ENCODE data around the gene ARHGAP5. TPM values are rescaled to one million over a fixed set of nuclear protein-coding genes. Genes with fewer than 3 reads are reported as not detected.
A peak's percentile ranks its signal among the peaks of the same experiment; 100 is the strongest.

ARHGAP5 gene
- polyA plus RNA-seq, 3 donors: 2.5 to 6.3 (median 4.3) TPM

DNA sequence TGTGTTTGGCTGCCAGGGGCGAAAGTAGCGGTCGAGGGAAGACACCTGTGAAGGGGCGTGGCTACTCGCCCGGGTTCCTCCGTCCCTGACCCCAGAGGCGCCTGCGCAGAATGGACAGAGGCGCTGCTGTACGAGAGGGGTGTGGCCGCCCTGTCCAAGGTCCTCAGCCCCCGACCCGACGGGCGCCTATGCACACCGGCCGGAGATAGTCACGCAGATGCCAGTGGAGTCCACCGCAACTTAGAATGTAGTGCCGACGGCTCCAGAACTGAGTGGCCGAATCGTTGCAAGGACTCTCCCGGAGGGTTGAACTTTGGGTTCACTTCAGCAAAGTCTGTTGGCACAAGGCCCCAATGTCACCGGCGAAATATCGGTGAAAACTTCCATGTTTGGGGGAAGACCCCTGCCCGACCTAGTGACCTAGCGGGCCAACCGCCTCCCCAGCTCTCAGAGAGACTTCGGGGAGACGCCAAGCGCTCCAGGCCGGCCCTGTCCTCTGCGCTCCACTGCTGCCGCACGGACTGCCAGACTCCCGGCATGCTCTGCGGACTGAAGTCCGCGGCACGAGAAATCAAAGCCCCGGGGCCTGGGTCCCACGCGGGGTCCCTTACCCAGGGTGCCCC, 124.2 kb downstream of the ARHGAP5 start:
- TF ChIP-seq, protein P1, sequence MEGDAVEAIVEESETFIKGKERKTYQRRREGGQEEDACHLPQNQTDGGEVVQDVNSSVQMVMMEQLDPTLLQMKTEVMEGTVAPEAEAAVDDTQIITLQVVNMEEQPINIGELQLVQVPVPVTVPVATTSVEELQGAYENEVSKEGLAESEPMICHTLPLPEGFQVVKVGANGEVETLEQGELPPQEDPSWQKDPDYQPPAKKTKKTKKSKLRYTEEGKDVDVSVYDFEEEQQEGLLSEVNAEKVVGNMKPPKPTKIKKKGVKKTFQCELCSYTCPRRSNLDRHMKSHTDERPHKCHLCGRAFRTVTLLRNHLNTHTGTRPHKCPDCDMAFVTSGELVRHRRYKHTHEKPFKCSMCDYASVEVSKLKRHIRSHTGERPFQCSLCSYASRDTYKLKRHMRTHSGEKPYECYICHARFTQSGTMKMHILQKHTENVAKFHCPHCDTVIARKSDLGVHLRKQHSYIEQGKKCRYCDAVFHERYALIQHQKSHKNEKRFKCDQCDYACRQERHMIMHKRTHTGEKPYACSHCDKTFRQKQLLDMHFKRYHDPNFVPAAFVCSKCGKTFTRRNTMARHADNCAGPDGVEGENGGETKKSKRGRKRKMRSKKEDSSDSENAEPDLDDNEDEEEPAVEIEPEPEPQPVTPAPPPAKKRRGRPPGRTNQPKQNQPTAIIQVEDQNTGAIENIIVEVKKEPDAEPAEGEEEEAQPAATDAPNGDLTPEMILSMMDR (IDR thresholded peaks at IDR 0.05): no peak
- peak overlapping the region; percentile 90 for H3K4me2 ChIP-seq (replicated peaks; ENCODE audit: extremely low read depth, low read length, poor library complexity, severe bottlenecking)
- no peaks in the 10 kb centered on the region for H3K36me3 ChIP-seq (replicated peaks in 1 of 2; ENCODE audit: control insufficient read depth in 1 of 2, insufficient read depth in 2 of 2, low read length in 2 of 2)
- under 1% methylated on average over 46 of the region's 46 CpGs for WGBS (ENCODE audit: insufficient coverage)
- Mint-ChIP-seq H3K4me1 (peaks cover 48% of the 10 kb centered on the region), H3K9me3 (peaks cover 0 to 4% (median 0%) of the 10 kb centered on the region in 7 donors), H3K4me3 (peak overlapping the region; percentile 87 to 96), H3K27ac (peak overlapping the region in 4 of 7 donors; percentile 18 to 82 (median 34)), H3K36me3 (peaks cover 0 to 2% of the 10 kb centered on the region in 2 donors), H3K27me3 (ENCODE audit: low read depth in 3 of 3) (peaks cover 33 to 46% (median 34%) of the 10 kb centered on the region in 3 donors)
- H3K27me3 ChIP-seq (ENCODE audit: control insufficient read depth in 2 of 2, insufficient read depth in 2 of 2, low read length in 2 of 2): peaks cover 25 to 32% of the 10 kb centered on the region in 2 donors
- H3K79me2 ChIP-seq (ENCODE audit: insufficient read depth, low read length): no peaks in the 10 kb centered on the region
- peak overlapping the region; percentile 52 for H3K9ac ChIP-seq (ENCODE audit: insufficient read depth, low read length, poor library complexity, severe bottlenecking)
- DNase-seq: peak in 1 of 3 donors; percentile 39
- H2AFZ ChIP-seq (ENCODE audit: insufficient read depth, low read depth, low read length, poor library complexity, severe bottlenecking): peak overlapping the region; percentile 92
- peaks cover 44 to 53% of the 10 kb centered on the region in 2 donors for H3K4me1 ChIP-seq (ENCODE audit: control insufficient read depth in 1 of 2, insufficient read depth in 2 of 2, low read length in 2 of 2)
- intact Hi-C loops (cut with micrococcal nuclease): no loop called here
- H3K4me3 ChIP-seq (replicated peaks in 1 of 3; ENCODE audit: low read depth in 2 of 3, low read length in 3 of 3): peak overlapping the region; percentile 44 to 87 (median 63)
- H3K9me3 ChIP-seq (replicated peaks in 1 of 2; ENCODE audit: control insufficient read depth in 1 of 2, insufficient read depth in 1 of 2, low read length in 2 of 2): peaks cover 0 to 12% of the 10 kb centered on the region in 2 donors
- no peak overlapping the region for H3K27ac ChIP-seq (ENCODE audit: low read depth in 1 of 2, low read length in 2 of 2)
- H4K20me1 ChIP-seq (ENCODE audit: insufficient read depth, low read length): no peaks in the 10 kb centered on the region

DNA sequence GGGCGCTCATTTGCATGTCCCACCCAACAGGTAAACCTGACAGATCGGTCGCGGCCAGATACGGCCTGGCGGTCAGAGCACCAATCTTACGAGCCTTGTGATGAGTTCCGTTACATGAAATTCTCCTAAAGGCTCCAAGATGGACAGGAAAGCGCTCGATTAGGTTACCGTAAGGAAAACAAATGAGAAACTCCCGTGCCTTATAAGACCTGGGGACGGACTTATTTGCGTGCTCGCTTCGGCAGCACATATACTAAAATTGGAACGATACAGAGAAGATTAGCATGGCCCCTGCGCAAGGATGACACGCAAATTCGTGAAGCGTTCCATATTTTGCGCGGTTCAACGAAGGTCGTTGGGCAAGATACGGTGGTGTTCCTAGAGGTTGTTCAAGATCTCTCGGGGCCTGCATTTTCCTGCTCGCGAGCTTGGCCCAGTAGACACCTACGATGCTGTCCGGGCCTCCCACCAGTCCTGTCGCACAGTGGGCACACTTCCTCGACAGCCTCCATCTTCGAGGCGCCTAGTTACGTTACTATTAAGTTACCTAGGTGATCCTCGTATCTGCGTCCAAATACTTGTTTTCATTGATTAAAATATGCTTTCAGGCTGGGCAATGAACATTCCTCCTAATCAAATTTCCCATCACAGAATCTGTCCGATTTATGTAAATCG, 124.8 kb downstream of the ARHGAP5 start, which contains the start of gene RNU6-7:
RNU6-7 (plus strand) TSS at position 230 of the 675 bp plus-strand sequence.
- no peaks in the 10 kb centered on the region for H3K79me2 ChIP-seq (ENCODE audit: insufficient read depth, low read length)
- DNase-seq: no peak
- peaks cover 0 to 2% of the 10 kb centered on the region in 2 donors for H3K36me3 Mint-ChIP-seq
- H3K9ac ChIP-seq (ENCODE audit: insufficient read depth, low read length, poor library complexity, severe bottlenecking): peak within 1 kb of the TSS; percentile 52
- no peak within 1 kb of the TSS for H3K27ac ChIP-seq (ENCODE audit: low read depth in 1 of 2, low read length in 2 of 2)
- intact Hi-C loops (cut with micrococcal nuclease): no loop called here
- under 1% methylated on average over 36 of the region's 40 CpGs for WGBS (ENCODE audit: insufficient coverage)
- no peaks in the 10 kb centered on the region for H4K20me1 ChIP-seq (ENCODE audit: insufficient read depth, low read length)
- H3K27me3 Mint-ChIP-seq (ENCODE audit: low read depth in 3 of 3): peaks cover 32 to 48% (median 36%) of the 10 kb centered on the region in 3 donors
- peaks cover 25 to 32% of the 10 kb centered on the region in 2 donors for H3K27me3 ChIP-seq (ENCODE audit: control insufficient read depth in 2 of 2, insufficient read depth in 2 of 2, low read length in 2 of 2)
- peak within 1 kb of the TSS; percentile 90 for H3K4me2 ChIP-seq (replicated peaks; ENCODE audit: extremely low read depth, low read length, poor library complexity, severe bottlenecking)
- H3K36me3 ChIP-seq (replicated peaks in 1 of 2; ENCODE audit: control insufficient read depth in 1 of 2, insufficient read depth in 2 of 2, low read length in 2 of 2): no peaks in the 10 kb centered on the region
- H3K4me1 Mint-ChIP-seq: peaks cover 54% of the 10 kb centered on the region
- peaks cover 0 to 4% (median 0%) of the 10 kb centered on the region in 7 donors for H3K9me3 Mint-ChIP-seq
- H3K4me1 ChIP-seq (ENCODE audit: control insufficient read depth in 1 of 2, insufficient read depth in 2 of 2, low read length in 2 of 2): peaks cover 44 to 53% of the 10 kb centered on the region in 2 donors
- H2AFZ ChIP-seq (ENCODE audit: insufficient read depth, low read depth, low read length, poor library complexity, severe bottlenecking): peak within 1 kb of the TSS; percentile 92
- H3K4me3 Mint-ChIP-seq: peak within 1 kb of the TSS; percentile 87 to 96
- TF ChIP-seq, protein P1 (IDR thresholded peaks at IDR 0.05): no peak
- H3K27ac Mint-ChIP-seq: peak within 1 kb of the TSS in 4 of 7 donors; percentile 18 to 82 (median 34)
- H3K4me3 ChIP-seq (replicated peaks in 1 of 3; ENCODE audit: low read depth in 2 of 3, low read length in 3 of 3): peak within 1 kb of the TSS; percentile 44 to 87 (median 63)
- H3K9me3 ChIP-seq (replicated peaks in 1 of 2; ENCODE audit: control insufficient read depth in 1 of 2, insufficient read depth in 1 of 2, low read length in 2 of 2): peaks cover 0 to 12% of the 10 kb centered on the region in 2 donors

Measured in CD14-positive monocyte (primary cell).